T-helper 17 cell (primary cell): ENCODE data around the gene PLXNC1. TPM values are rescaled to one million over a fixed set of nuclear protein-coding genes. Genes with fewer than 3 reads are reported as not detected.
A peak's percentile ranks its signal among the peaks of the same experiment; 100 is the strongest.
"Not testable (repeated sequence)": the region's sequence is repeated elsewhere in the genome, so short reads cannot be mapped to it uniquely, and the experiment has no call there.

ENCODE experiments used
- ATAC-seq: fragments of 150-1000 bp; cut with Tn5 transposase; 2 replicates; pipeline ENCODE4 v1.10.0; 2021; ENCODE audit warnings: mild to moderate bottlenecking, moderate library complexity
- DNase-seq, 3 donors: peaks; one replicate each; pipeline versions ENCODE4 v3.0.0 to v3.0.0-alpha.2; 2020 to 2021
- H3K9me3 ChIP-seq: one replicate; pipeline ENCODE4 v1.7.0; 2013; ENCODE audit warnings: low read length, mild to moderate bottlenecking; ENCODE audit not compliant: control insufficient read depth, poor library complexity, severe bottlenecking
- H3K27ac Mint-ChIP-seq: one replicate; pipeline ENCODE4 v1.8.0; 2022; ENCODE audit warnings: mild to moderate bottlenecking, moderate library complexity, mixed read lengths
- H3K27me3 Mint-ChIP-seq: one replicate; pipeline ENCODE4 v1.8.0; 2022; ENCODE audit warnings: mixed read lengths
- H3K36me3 Mint-ChIP-seq: one replicate; pipeline ENCODE4 v1.8.0; 2022; ENCODE audit warnings: low read depth, mixed read lengths
- H3K4me1 Mint-ChIP-seq: one replicate; pipeline ENCODE4 v1.8.0; 2022; ENCODE audit warnings: mild to moderate bottlenecking, mixed read lengths
- H3K4me3 Mint-ChIP-seq: one replicate; pipeline ENCODE4 v1.8.0; 2022; ENCODE audit warnings: mild to moderate bottlenecking, moderate library complexity, mixed read lengths
- total RNA-seq, 4 donors: library from RNA in 2 of 4; stranded (reverse) in 2 of 4; gene quantifications; one replicate each; pipeline ENCODE4 v1.2.3 and lab custom pipeline; 2022 to 2026

PLXNC1 gene
- total RNA-seq, 2 donors from 2014 or later = 26.5 to 30.6 TPM

- Mint-ChIP-seq H3K36me3 (peaks cover 7% of the 10 kb centered on the region), H3K27me3 (no peaks in the 10 kb centered on the region), H3K4me1 (peaks cover 25% of the 10 kb centered on the region), H3K27ac (peak overlapping the region; percentile 14), H3K4me3 (no peak overlapping the region)
- DNase-seq = no peak
- no peak for ATAC-seq
- no peaks in the 10 kb centered on the region for H3K9me3 ChIP-seq
Measured at GRCh38 chr12:94287245-94287628, 138.9 kb downstream of the PLXNC1 start.

GRCh38 chr12:94289461-94290312 is 141.3 kb downstream of the PLXNC1 start:
- no peak for ATAC-seq
- no peaks in the 10 kb centered on the region for H3K9me3 ChIP-seq
- H3K4me3 Mint-ChIP-seq = no peak overlapping the region
- H3K4me1 Mint-ChIP-seq = peaks cover 7% of the 10 kb centered on the region
- DNase-seq = no peak
- H3K27me3 Mint-ChIP-seq = no peaks in the 10 kb centered on the region
- no peak overlapping the region for H3K27ac Mint-ChIP-seq
- peaks cover 7% of the 10 kb centered on the region for H3K36me3 Mint-ChIP-seq

DNA sequence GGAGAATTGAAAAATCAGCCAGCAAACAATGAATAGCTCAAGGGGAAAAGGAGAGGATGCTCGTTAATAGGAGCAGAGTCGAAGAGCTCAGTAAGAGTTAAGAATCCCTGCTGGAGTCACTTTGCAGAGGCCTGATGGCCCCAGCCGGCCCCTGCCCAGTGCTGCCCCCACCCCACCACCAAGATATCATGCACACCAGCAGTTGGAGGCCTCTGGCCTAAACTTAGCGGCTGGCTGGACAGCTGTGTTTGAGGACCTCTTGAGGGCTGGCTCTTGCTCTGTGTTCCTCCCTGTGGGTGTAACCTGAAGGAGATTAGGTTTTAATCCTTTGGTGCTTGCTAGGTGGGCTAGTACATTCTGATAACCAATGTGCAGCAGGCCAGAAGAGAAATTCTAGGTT is 142.0 kb downstream of the PLXNC1 start:
- Mint-ChIP-seq H3K4me3 (no peak overlapping the region), H3K27ac (no peak overlapping the region), H3K27me3 (no peaks in the 10 kb centered on the region), H3K36me3 (peaks cover 8% of the 10 kb centered on the region), H3K4me1 (peaks cover 5% of the 10 kb centered on the region)
- H3K9me3 ChIP-seq = no peaks in the 10 kb centered on the region
- ATAC-seq (no peak), DNase-seq (no peak)

DNA sequence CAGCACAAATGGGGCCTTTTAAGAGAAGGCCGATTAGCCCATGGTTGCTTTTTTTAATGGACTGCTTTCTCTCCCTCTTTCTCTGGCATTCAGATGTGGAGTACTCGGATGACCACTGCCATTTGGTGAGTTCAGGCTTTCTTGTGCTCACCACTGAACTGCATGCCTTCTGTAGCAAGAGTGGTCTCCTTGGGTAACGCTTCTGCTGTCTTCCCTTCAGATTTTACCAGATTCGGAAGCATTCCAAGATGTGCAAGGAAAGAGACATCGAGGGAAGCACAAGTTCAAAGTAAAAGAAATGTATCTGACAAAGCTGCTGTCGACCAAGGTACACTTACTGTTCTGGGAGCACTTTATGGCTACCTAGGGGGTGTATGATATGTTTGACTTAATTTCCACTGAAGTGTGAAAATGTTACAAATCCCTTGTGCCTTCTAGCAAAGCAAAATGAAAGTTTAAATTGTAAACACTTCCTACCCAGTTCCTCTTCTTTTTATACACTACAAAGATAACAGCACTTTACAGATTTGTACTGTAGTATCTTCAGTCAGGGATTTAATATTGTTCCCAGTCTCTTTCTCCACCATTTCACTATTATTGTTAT is 148.8 kb downstream of the PLXNC1 start:
- Mint-ChIP-seq H3K27me3 (no peaks in the 10 kb centered on the region), H3K27ac (no peak overlapping the region), H3K4me3 (no peak overlapping the region), H3K4me1 (peaks cover 6% of the 10 kb centered on the region), H3K36me3 (peaks cover 31% of the 10 kb centered on the region)
- DNase-seq (no peak), ATAC-seq (peak; percentile 30)
- no peaks in the 10 kb centered on the region for H3K9me3 ChIP-seq

DNA sequence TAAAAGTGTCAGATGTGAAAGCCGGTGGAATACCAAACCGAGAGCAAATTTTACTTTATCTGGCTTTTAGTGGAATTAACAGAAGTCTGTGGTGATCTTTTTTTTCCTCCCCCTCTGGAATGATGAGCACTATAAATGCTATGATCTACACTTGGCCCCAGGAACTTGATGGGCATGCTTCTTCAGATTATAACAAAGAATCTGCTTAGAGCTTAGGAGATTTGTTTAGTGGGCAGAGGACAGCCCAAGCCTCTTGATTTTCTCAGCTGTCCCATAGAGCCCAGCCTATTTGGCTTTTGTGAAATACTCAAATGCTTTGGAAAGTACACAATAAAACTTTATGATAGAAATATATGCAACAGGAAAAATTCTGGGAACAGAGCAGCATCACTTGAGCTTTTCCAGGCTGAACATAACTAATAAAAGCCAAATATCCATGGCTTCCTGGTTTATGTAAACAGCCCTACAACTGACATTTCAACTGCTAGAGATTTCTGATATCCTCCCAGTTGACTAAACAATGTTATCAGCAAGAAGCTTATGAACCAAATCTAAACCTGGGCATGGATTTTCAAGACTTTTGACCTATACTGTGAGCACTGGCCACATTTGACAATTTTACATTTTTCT is 149.6 kb downstream of the PLXNC1 start:
- H3K27me3 Mint-ChIP-seq = no peaks in the 10 kb centered on the region
- DNase-seq (no peak), ATAC-seq (no peak)
- peaks cover 34% of the 10 kb centered on the region for H3K36me3 Mint-ChIP-seq
- no peaks in the 10 kb centered on the region for H3K9me3 ChIP-seq
- no peak overlapping the region for H3K4me3 Mint-ChIP-seq
- H3K27ac Mint-ChIP-seq = no peak overlapping the region
- peaks cover 4% of the 10 kb centered on the region for H3K4me1 Mint-ChIP-seq

DNA sequence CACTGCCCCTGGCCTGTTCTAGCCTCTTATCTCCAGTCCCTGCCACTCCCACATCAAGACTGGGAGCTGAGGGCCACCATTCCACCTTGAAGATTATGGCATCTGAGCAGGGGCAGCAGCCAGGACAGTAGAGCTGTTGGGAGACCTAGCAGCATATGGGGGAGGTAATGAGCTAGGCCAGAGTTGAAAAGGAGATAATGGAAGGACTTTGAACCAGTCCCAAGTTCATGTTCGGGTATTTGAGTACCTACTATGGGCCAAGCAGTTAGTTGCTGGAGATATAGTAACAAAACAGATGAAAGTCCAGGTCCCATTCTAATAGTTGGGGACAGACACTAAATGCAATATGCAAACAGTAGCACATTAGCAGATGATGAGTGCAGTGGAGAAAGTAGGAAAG is 151.5 kb downstream of the PLXNC1 start:
- H3K4me1 Mint-ChIP-seq = peaks cover 4% of the 10 kb centered on the region
- no peaks in the 10 kb centered on the region for H3K9me3 ChIP-seq
- DNase-seq (no peak), ATAC-seq (no peak)
- peaks cover 32% of the 10 kb centered on the region for H3K36me3 Mint-ChIP-seq
- no peak overlapping the region for H3K4me3 Mint-ChIP-seq
- no peaks in the 10 kb centered on the region for H3K27me3 Mint-ChIP-seq
- H3K27ac Mint-ChIP-seq = peak overlapping the region; percentile 46

- no peaks in the 10 kb centered on the region for H3K27me3 Mint-ChIP-seq
- H3K27ac Mint-ChIP-seq = no peak overlapping the region
- DNase-seq = no peak
- ATAC-seq = no peak
- no peaks in the 10 kb centered on the region for H3K9me3 ChIP-seq
- H3K4me3 Mint-ChIP-seq = no peak overlapping the region
- peaks cover 23% of the 10 kb centered on the region for H3K36me3 Mint-ChIP-seq
- peaks cover 10% of the 10 kb centered on the region for H3K4me1 Mint-ChIP-seq
Measured at GRCh38 chr12:94304012-94304411, 155.6 kb downstream of the PLXNC1 start.

- ATAC-seq = no peak
- no peak for DNase-seq
- Mint-ChIP-seq H3K4me3 (no peak overlapping the region), H3K4me1 (peaks cover 10% of the 10 kb centered on the region), H3K27me3 (no peaks in the 10 kb centered on the region), H3K27ac (no peak overlapping the region), H3K36me3 (peaks cover 23% of the 10 kb centered on the region)
- no peaks in the 10 kb centered on the region for H3K9me3 ChIP-seq
Measured at GRCh38 chr12:94304566-94305061, 156.2 kb downstream of the PLXNC1 start.

- DNase-seq (no peak), ATAC-seq (no peak)
- H3K27me3 Mint-ChIP-seq = no peaks in the 10 kb centered on the region
- peaks cover 5% of the 10 kb centered on the region for H3K4me1 Mint-ChIP-seq
- H3K9me3 ChIP-seq = no peaks in the 10 kb centered on the region
- peaks cover 16% of the 10 kb centered on the region for H3K36me3 Mint-ChIP-seq
- no peak overlapping the region for H3K4me3 Mint-ChIP-seq
- peak overlapping the region; percentile 19 for H3K27ac Mint-ChIP-seq
Measured at GRCh38 chr12:94305130-94305957, 157.0 kb downstream of the PLXNC1 start.

DNA sequence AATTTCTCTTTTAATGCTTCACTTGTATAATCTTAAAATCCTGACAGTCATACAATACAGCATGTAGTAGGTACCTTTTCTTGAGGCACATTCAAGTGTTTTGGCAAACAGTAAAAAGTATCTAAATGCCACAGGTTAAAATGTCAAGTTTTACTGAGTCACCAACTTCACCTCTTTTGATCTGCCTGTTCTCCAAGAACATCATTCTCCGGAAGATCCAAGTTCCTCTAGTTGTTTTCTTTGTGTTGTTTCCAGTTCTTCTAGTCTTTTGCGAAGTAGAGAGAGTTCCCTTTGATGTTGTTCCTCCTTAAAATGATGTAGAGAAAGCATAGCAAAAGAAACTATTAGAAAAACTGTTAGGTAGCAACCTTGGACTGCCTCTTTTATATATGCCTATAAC is 160.2 kb downstream of the PLXNC1 start:
- Mint-ChIP-seq H3K4me1 (peaks cover 5% of the 10 kb centered on the region), H3K27me3 (no peaks in the 10 kb centered on the region), H3K27ac (peak overlapping the region; percentile 62), H3K4me3 (no peak overlapping the region), H3K36me3 (peaks cover 2% of the 10 kb centered on the region)
- H3K9me3 ChIP-seq = no peaks in the 10 kb centered on the region
- no peak for DNase-seq
- no peak for ATAC-seq

DNA sequence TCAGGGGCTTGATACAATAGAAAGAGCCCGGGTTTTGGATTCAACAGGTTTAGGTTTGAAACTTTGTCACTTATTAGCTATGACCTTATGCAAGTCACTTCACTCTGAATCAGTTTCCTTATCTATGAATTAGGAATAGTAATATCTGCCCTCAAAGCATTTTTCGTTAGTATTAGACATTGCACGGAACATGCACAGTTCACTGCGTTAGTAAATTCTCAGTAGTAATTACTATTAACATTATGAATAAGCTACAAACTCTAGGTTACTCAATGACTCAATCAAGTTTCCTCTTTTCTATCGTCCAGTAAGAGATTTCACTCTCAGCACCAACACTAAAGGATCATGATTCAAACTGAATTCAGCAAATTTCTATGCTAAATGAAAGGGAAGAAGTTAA is 161.0 kb downstream of the PLXNC1 start:
- H3K27me3 Mint-ChIP-seq = no peaks in the 10 kb centered on the region
- no peak for ATAC-seq

DNA sequence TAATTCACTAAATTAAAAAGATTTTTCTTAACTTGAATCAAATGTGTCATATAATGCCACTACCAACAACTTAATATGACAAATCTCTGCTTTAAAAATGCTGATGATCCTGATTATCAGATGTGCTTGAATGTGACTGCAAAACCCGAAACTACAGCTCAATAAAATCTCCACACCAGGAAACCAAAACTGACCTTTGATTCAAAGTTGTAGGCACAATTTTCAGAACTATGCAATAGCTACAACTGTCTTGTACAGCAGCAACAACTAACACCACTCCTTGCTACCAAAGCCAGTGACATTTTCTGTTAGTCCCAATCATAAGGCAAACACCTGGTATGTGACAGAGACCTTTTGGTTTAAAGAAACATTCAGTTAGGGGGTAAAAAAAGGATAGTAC is 164.0 kb downstream of the PLXNC1 start:
- Mint-ChIP-seq H3K4me1 (no peaks in the 10 kb centered on the region), H3K27ac (no peak overlapping the region), H3K27me3 (no peaks in the 10 kb centered on the region), H3K4me3 (no peak overlapping the region), H3K36me3 (no peaks in the 10 kb centered on the region)
- no peaks in the 10 kb centered on the region for H3K9me3 ChIP-seq
- no peak for ATAC-seq
- no peak for DNase-seq

More for the DNA sequence above, 161.0 kb downstream of the PLXNC1 start:
- Mint-ChIP-seq H3K27ac (peak overlapping the region; percentile 3), H3K4me1 (peaks cover 5% of the 10 kb centered on the region), H3K36me3 (peaks cover 2% of the 10 kb centered on the region), H3K4me3 (no peak overlapping the region)
- no peak for DNase-seq
- no peaks in the 10 kb centered on the region for H3K9me3 ChIP-seq

- H3K27me3 Mint-ChIP-seq, H3K4me3 Mint-ChIP-seq, H3K4me1 Mint-ChIP-seq, H3K36me3 Mint-ChIP-seq, DNase-seq, ATAC-seq, H3K27ac Mint-ChIP-seq: not testable (repeated sequence)
- H3K9me3 ChIP-seq = peaks cover 14% of the 10 kb centered on the region
Measured at GRCh38 chr12:94316600-94316999, 168.2 kb downstream of the PLXNC1 start.
